Mesendoderm (in vitro differentiated cells): ENCODE measurements around the gene NOX3.
"Not testable (repeated sequence)": the region's sequence is repeated elsewhere in the genome, so short reads cannot be mapped to it uniquely, and the experiment has no call there.

ENCODE experiments used
- DNase-seq: peaks from one replicate; pipeline ENCODE4 v3.0.0; 2013
- H2AK5ac ChIP-seq: 2 replicates; pipeline ENCODE4 v1.6.1; 2013; ENCODE audit warnings: low read length, inconsistent platforms
- H2BK120ac ChIP-seq: 2 replicates; pipeline ENCODE4 v1.6.1; 2013; ENCODE audit warnings: low read depth, mild to moderate bottlenecking, low read length, moderate library complexity, mixed read lengths
- H2BK15ac ChIP-seq: replicated peaks from 2 replicates; pipeline ENCODE4 v1.6.1; 2013; ENCODE audit warnings: low read depth, mild to moderate bottlenecking, moderate library complexity
- H2BK5ac ChIP-seq: 2 replicates; pipeline ENCODE4 v1.6.1; 2013; ENCODE audit warnings: low read length, inconsistent platforms
- H3K18ac ChIP-seq: 2 replicates; pipeline ENCODE4 v1.6.1; 2013; ENCODE audit warnings: mild to moderate bottlenecking, low read length, mixed read lengths
- H3K23ac ChIP-seq: one replicate; pipeline ENCODE4 v1.6.1; 2013; ENCODE audit warnings: low read length
- H3K27ac ChIP-seq: 2 replicates; pipeline ENCODE4 v1.5.1; 2013; ENCODE audit warnings: low read depth, mild to moderate bottlenecking, inconsistent platforms, low read length, moderate library complexity
- H3K27me3 ChIP-seq: 2 replicates; pipeline ENCODE4 v1.6.1; 2013; ENCODE audit warnings: low read length, control low read depth, mild to moderate bottlenecking, inconsistent platforms; ENCODE audit not compliant: insufficient read depth, poor library complexity
- H3K36me3 ChIP-seq: 2 replicates; pipeline ENCODE4 v1.6.1; 2013; ENCODE audit warnings: low read length, inconsistent platforms; ENCODE audit not compliant: control insufficient read depth, insufficient read depth
- H3K4ac ChIP-seq: one replicate; pipeline ENCODE4 v1.6.1; 2013; ENCODE audit warnings: low read depth, mild to moderate bottlenecking, low read length, moderate library complexity
- H3K4me1 ChIP-seq: 2 replicates; pipeline ENCODE4 v1.6.1; 2013; ENCODE audit warnings: low read depth, low read length, inconsistent platforms; ENCODE audit not compliant: control insufficient read depth
- H3K4me2 ChIP-seq: 2 replicates; pipeline ENCODE4 v1.6.1; 2013; ENCODE audit warnings: low read length
- H3K4me3 ChIP-seq: 2 replicates; pipeline ENCODE4 v1.5.1; 2013; ENCODE audit warnings: mild to moderate bottlenecking, low read length
- H3K56ac ChIP-seq: one replicate; pipeline ENCODE4 v1.6.1; 2013; ENCODE audit warnings: low read length
- H3K79me1 ChIP-seq: 2 replicates; pipeline ENCODE4 v1.6.1; 2013; ENCODE audit warnings: low read length, inconsistent platforms
- H3K79me2 ChIP-seq: 2 replicates; pipeline ENCODE4 v1.6.1; 2013; ENCODE audit warnings: mild to moderate bottlenecking, low read length; ENCODE audit not compliant: control insufficient read depth, insufficient read depth
- H3K9ac ChIP-seq: 2 replicates; pipeline ENCODE4 v1.6.1; 2013; ENCODE audit warnings: low read length, inconsistent platforms
- H4K5ac ChIP-seq: one replicate; pipeline ENCODE4 v1.6.1; 2013; ENCODE audit warnings: low read length
- H4K8ac ChIP-seq: one replicate; pipeline ENCODE4 v1.6.1; 2013; ENCODE audit warnings: low read depth, mild to moderate bottlenecking, control low read depth, low read length, moderate library complexity
- WGBS: extraction: QIAGEN DNeasy Blood & Tissue Kit; methylation state at CpG from one replicate; pipeline ENCODE4 v1.1.7; 2013; ENCODE audit warnings: low lambda C conversion rate, missing lambda C conversion rate; ENCODE audit not compliant: insufficient coverage; ENCODE audit errors: extremely low coverage; 5-methylcytosine and 5-hydroxymethylcytosine counted together

NOX3 gene

DNA sequence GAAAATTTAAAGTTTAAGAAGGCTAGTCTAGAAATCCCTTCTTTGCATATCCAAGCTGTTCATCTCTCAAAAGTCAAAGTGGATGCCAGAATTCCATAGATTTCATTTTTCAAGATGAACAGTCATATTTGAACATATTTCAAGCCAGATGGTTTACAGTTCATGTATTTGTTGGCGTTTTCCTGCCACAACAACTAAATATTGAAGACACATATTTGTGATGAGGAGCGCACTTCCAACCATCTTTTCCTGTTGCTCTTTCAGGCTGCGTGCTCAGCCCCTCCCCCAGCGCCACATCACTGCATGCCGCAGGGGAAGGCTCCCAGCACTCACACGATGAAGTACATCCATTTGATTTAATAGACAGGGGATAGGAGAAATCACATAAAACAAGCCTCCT, 5.9 kb upstream of the NOX3 start:
- Histone ChIP-seq H3K36me3 (no peaks in the 10 kb centered on the region), H3K18ac (no peak overlapping the region), H3K79me1 (no peaks in the 10 kb centered on the region), H2AK5ac (no peak overlapping the region), H3K27ac (no peak overlapping the region), H3K9ac (no peak overlapping the region), H3K56ac (no peak overlapping the region), H3K4me3 (no peak overlapping the region), H3K23ac (no peak overlapping the region), H4K8ac (no peak overlapping the region), H2BK120ac (no peak overlapping the region), H3K27me3 (no peaks in the 10 kb centered on the region), H3K79me2 (no peaks in the 10 kb centered on the region), H2BK15ac (no peak overlapping the region), H2BK5ac (no peak overlapping the region), H4K5ac (no peak overlapping the region), H3K4me2 (no peak overlapping the region), H3K4ac (no peak overlapping the region), H3K4me1 (no peaks in the 10 kb centered on the region)
- WGBS, result no CpG with 5 or more reads among the region's 6 CpGs
- no peak for DNase-seq

DNA sequence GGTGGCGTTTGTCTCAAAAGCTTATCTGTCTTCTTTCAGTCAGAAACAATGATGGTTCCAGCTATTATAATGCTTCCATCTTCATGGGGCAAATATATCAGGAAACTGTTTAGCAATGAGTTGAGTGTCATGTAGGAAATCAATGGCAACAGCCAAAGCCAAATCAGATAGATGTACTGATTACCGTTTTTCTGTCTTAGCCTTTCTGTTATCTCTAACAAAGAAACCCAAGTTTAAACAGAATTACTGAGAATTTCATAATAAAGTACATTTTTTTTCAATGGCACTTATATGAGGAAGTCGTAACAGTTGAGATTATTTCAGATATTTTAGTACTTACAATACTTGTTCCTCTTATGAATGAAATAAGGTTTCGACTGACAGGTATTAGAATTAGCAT, 1.2 kb downstream of the NOX3 start:
- Histone ChIP-seq H2BK5ac (no peak overlapping the region), H3K27ac (no peak overlapping the region), H2BK120ac (no peak overlapping the region), H3K4me3 (no peak overlapping the region), H3K23ac (no peak overlapping the region), H4K8ac (no peak overlapping the region), H2BK15ac (no peak overlapping the region), H2AK5ac (no peak overlapping the region), H3K79me1 (no peaks in the 10 kb centered on the region), H3K36me3 (no peaks in the 10 kb centered on the region), H3K56ac (no peak overlapping the region), H3K9ac (no peak overlapping the region), H3K79me2 (no peaks in the 10 kb centered on the region), H3K4me1 (peaks cover 9% of the 10 kb centered on the region), H3K4me2 (no peak overlapping the region), H3K27me3 (no peaks in the 10 kb centered on the region), H3K4ac (no peak overlapping the region), H4K5ac (no peak overlapping the region), H3K18ac (no peak overlapping the region)
- no CpG with 5 or more reads among the region's 4 CpGs for WGBS
- no peak for DNase-seq

DNA sequence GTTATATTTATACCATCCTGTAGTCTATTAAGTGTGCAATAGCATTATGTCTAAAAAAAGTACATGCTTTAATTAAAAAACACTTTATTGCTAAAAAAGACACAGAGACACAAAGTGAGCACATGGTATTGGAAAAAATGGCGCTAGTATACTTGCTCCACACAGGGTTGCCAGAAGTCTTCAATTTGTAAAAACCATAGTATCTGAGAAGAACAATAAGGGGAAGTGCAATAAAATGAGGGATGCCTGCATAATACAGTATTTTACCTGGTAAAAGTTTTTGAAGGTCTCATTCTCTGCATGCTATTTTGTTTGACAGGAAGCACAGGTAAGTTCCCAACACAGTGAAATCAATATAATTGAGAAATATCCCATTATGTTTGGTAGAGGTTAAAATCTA, 1.6 kb downstream of the NOX3 start:
- Histone ChIP-seq H4K8ac (no peak overlapping the region), H3K4me2 (no peak overlapping the region), H3K27ac (no peak overlapping the region), H3K36me3 (no peaks in the 10 kb centered on the region), H3K4me3 (no peak overlapping the region), H2AK5ac (no peak overlapping the region), H4K5ac (no peak overlapping the region), H2BK15ac (no peak overlapping the region), H3K79me1 (no peaks in the 10 kb centered on the region), H3K79me2 (no peaks in the 10 kb centered on the region), H3K9ac (no peak overlapping the region), H3K4ac (no peak overlapping the region), H3K56ac (no peak overlapping the region), H3K18ac (no peak overlapping the region), H3K27me3 (no peaks in the 10 kb centered on the region), H3K4me1 (peaks cover 12% of the 10 kb centered on the region), H3K23ac (no peak overlapping the region), H2BK120ac (no peak overlapping the region), H2BK5ac (no peak overlapping the region)
- WGBS, result no CpG with 5 or more reads among the region's 1 CpG
- DNase-seq, result no peak

DNA sequence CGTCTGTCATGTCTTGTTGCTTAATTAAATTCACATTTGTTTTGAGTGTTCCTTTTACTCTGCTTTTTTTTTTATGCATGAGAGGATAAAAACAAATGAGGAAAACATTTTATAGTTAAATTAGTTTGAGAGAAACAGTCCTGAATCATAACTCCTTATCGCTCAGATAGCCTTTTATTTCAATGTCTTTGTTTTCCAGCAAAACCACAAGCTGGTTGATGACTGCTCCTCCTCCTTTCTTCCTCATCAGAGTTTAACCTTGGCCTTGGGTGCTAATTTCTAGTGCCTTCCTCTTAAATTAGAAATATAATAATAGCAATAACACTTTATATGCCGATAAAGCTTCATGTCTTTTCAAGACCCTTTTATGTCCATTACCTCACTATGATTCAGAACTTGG, 3.1 kb downstream of the NOX3 start:
- Histone ChIP-seq H3K79me2 (no peaks in the 10 kb centered on the region), H4K5ac (no peak overlapping the region), H3K23ac (no peak overlapping the region), H3K18ac (no peak overlapping the region), H3K9ac (no peak overlapping the region), H3K4ac (no peak overlapping the region), H3K4me2 (no peak overlapping the region), H3K36me3 (no peaks in the 10 kb centered on the region), H3K4me1 (peaks cover 14% of the 10 kb centered on the region), H4K8ac (no peak overlapping the region), H3K4me3 (no peak overlapping the region), H2AK5ac (no peak overlapping the region), H2BK5ac (no peak overlapping the region), H3K27me3 (no peaks in the 10 kb centered on the region), H3K56ac (no peak overlapping the region), H2BK120ac (no peak overlapping the region), H3K79me1 (no peaks in the 10 kb centered on the region), H2BK15ac (no peak overlapping the region), H3K27ac (no peak overlapping the region)
- no CpG with 5 or more reads among the region's 3 CpGs for WGBS
- no peak for DNase-seq

DNA sequence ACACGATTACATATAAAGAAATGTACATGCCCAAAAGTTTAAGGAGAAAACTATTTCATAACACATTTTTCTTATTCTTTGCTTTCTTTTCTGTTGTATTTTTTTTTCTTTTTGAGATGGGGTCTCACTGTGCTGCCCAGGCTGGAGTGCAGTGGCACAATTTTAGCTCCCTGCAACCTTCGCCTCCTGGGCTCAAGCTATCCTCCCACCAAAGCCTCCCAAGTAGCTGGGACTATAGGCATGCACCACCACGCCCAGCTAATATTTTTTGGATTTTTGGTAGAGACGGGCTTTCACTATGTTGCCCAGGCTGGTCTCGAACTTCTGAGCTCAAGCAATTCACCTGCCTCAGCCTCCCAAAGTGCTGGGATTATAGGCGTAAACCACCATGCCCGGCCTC, 4.1 kb downstream of the NOX3 start:
- H2BK15ac ChIP-seq, H3K79me1 ChIP-seq, H3K4me3 ChIP-seq, H4K5ac ChIP-seq, H3K56ac ChIP-seq, H3K4me2 ChIP-seq, H3K18ac ChIP-seq, H2AK5ac ChIP-seq, H2BK120ac ChIP-seq, H3K9ac ChIP-seq, H3K4ac ChIP-seq, H3K79me2 ChIP-seq, H3K27me3 ChIP-seq, H2BK5ac ChIP-seq, H3K36me3 ChIP-seq, H3K23ac ChIP-seq, H4K8ac ChIP-seq, H3K27ac ChIP-seq, DNase-seq: not testable (repeated sequence)
- WGBS, result no CpG with 5 or more reads among the region's 7 CpGs
- peaks cover 14% of the 10 kb centered on the region for H3K4me1 ChIP-seq

DNA sequence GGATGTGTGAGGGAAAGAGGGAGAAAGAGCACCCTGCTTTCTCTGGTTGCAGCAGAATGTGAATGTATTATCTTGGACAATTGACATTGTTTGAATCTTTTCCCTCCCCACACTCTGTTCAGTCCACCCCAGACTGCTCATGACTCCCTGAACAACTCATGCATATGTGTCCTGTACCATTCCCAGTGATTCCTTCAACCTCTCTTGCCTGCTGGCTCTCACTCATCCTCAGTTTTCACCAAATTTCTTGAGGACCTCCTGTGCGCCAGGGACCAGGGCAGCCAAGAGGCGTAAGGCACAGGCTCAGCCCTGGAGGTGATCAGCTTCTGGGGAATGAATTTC, 5.4 kb downstream of the NOX3 start:
- no peaks in the 10 kb centered on the region for H3K79me1 ChIP-seq
- no CpG with 5 or more reads among the region's 2 CpGs for WGBS
- peaks cover 14% of the 10 kb centered on the region for H3K4me1 ChIP-seq
- H3K23ac ChIP-seq, result no peak overlapping the region
- H2BK120ac ChIP-seq, result no peak overlapping the region
- no peak overlapping the region for H2BK15ac ChIP-seq
- no peak overlapping the region for H4K5ac ChIP-seq
- H3K9ac ChIP-seq, result no peak overlapping the region
- no peak overlapping the region for H4K8ac ChIP-seq
- H3K4me3 ChIP-seq, result no peak overlapping the region
- no peak overlapping the region for H2BK5ac ChIP-seq
- H3K18ac ChIP-seq, result no peak overlapping the region
- H3K27me3 ChIP-seq, result no peaks in the 10 kb centered on the region
- no peak for DNase-seq
- no peak overlapping the region for H3K27ac ChIP-seq
- H3K4ac ChIP-seq, result no peak overlapping the region
- H3K36me3 ChIP-seq, result no peaks in the 10 kb centered on the region
- no peak overlapping the region for H3K4me2 ChIP-seq
- H3K79me2 ChIP-seq, result no peaks in the 10 kb centered on the region
- peak overlapping the region; percentile 17 for H3K56ac ChIP-seq
- H2AK5ac ChIP-seq, result no peak overlapping the region
